Suprapubic skin (tissue), 4 donors: Measurements from ENCODE around the gene NTN1.

Experiments used
- EP300 ChIP-seq: sonication (generic); formaldehyde crosslinking; IDR thresholded peaks from one replicate; pipeline ENCODE4 v1.6.1; 2017; ENCODE audit warnings: antibody characterized with exemption
- POLR2A ChIP-seq, 2 donors: fragments of 450-650 bp; IDR thresholded peaks; one replicate each; pipeline ENCODE4 v1.6.1; 2017; ENCODE audit warnings: antibody characterized with exemption in 2 of 2, mild to moderate bottlenecking in 2 of 2, moderate library complexity in 2 of 2
- POLR2AphosphoS5 ChIP-seq, 3 donors: sonication (generic); formaldehyde crosslinking; IDR thresholded peaks; one replicate each; pipeline ENCODE4 v1.6.1; 2017; ENCODE audit warnings: antibody characterized with exemption in 3 of 3
- TF ChIP-seq, protein P1 (sequence below), 2 donors: fragments of 200-600 bp in 1 of 2; fragments of 450-650 bp in 1 of 2; sonication (generic) in 1 of 2; IDR thresholded peaks; one replicate each; pipeline ENCODE4 v1.5.1; 2016 to 2019; ENCODE audit warnings: antibody characterized with exemption in 2 of 2, mild to moderate bottlenecking in 1 of 2, moderate library complexity in 1 of 2

- TF ChIP-seq, protein P1, sequence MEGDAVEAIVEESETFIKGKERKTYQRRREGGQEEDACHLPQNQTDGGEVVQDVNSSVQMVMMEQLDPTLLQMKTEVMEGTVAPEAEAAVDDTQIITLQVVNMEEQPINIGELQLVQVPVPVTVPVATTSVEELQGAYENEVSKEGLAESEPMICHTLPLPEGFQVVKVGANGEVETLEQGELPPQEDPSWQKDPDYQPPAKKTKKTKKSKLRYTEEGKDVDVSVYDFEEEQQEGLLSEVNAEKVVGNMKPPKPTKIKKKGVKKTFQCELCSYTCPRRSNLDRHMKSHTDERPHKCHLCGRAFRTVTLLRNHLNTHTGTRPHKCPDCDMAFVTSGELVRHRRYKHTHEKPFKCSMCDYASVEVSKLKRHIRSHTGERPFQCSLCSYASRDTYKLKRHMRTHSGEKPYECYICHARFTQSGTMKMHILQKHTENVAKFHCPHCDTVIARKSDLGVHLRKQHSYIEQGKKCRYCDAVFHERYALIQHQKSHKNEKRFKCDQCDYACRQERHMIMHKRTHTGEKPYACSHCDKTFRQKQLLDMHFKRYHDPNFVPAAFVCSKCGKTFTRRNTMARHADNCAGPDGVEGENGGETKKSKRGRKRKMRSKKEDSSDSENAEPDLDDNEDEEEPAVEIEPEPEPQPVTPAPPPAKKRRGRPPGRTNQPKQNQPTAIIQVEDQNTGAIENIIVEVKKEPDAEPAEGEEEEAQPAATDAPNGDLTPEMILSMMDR (IDR thresholded peaks at IDR 0.05) = no peak
- no peak for TF ChIP-seq POLR2A (IDR thresholded peaks at IDR 0.05)
- no peak for TF ChIP-seq POLR2AphosphoS5 (IDR thresholded peaks at IDR 0.05)
- no peak for TF ChIP-seq EP300
These were observed 170.7 kb downstream of the NTN1 start for GRCh38 chr17:9192010-9192409.
